ENCODE data around the gene SLC35E1. TPM values are rescaled to one million over a fixed set of nuclear protein-coding genes. Genes with fewer than 3 reads are reported as not detected.

SLC35E1 gene
- total RNA-seq, 2 donors from 2014 or later = 26.6 to 30.6 TPM

DNA sequence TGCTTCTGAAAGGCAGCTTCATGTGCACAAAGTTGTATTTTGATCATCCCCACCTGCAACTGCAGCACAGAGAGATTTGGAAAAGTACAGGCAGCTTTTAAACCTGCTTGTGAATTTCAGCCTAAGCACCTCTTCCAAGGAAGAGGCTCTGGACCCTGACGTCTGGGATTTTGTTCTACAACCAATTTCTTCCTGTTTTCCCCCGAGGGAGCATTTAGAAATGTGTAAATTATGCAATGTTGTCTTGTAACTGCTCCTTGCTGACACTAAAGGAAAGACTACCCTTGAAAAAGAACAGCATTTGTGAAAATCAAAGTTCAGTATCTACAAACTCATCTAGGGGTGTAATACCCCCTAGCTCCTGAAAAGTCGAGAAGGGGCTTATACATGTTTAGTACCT lies 40.4 kb upstream of the SLC35E1 start:
- no peak overlapping the region for H3K27ac Mint-ChIP-seq
- TF ChIP-seq, protein P1, sequence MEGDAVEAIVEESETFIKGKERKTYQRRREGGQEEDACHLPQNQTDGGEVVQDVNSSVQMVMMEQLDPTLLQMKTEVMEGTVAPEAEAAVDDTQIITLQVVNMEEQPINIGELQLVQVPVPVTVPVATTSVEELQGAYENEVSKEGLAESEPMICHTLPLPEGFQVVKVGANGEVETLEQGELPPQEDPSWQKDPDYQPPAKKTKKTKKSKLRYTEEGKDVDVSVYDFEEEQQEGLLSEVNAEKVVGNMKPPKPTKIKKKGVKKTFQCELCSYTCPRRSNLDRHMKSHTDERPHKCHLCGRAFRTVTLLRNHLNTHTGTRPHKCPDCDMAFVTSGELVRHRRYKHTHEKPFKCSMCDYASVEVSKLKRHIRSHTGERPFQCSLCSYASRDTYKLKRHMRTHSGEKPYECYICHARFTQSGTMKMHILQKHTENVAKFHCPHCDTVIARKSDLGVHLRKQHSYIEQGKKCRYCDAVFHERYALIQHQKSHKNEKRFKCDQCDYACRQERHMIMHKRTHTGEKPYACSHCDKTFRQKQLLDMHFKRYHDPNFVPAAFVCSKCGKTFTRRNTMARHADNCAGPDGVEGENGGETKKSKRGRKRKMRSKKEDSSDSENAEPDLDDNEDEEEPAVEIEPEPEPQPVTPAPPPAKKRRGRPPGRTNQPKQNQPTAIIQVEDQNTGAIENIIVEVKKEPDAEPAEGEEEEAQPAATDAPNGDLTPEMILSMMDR (conservative IDR thresholded peaks at IDR 0.05) = no peak
- Histone ChIP-seq H3K36me3 (ENCODE audit: control insufficient read depth, insufficient read depth, low read length) (no peaks in the 10 kb centered on the region), H3K4me3 (ENCODE audit: low read length) (no peak overlapping the region), H3K27ac (ENCODE audit: low read depth, low read length) (no peak overlapping the region), H3K4me1 (ENCODE audit: control insufficient read depth, insufficient read depth, low read length) (no peaks in the 10 kb centered on the region), H3K27me3 (ENCODE audit: control insufficient read depth, insufficient read depth, low read length, poor library complexity, severe bottlenecking) (no peaks in the 10 kb centered on the region), H3K9me3 (ENCODE audit: control insufficient read depth, low read length) (no peaks in the 10 kb centered on the region), H3K9ac (ENCODE audit: extremely low read depth, low read length, poor library complexity, severe bottlenecking) (no peak overlapping the region)
- peaks cover 21% of the 10 kb centered on the region for H3K4me1 Mint-ChIP-seq
- no peak for DNase-seq
- H3K27me3 Mint-ChIP-seq (ENCODE audit: insufficient read depth) = no peaks in the 10 kb centered on the region
- no peak overlapping the region for H3K4me3 Mint-ChIP-seq
- H3K36me3 Mint-ChIP-seq (ENCODE audit: low read depth) = no peaks in the 10 kb centered on the region
- H3K9me3 Mint-ChIP-seq = no peaks in the 10 kb centered on the region
- 88 to 100% methylated on average over 1 to 3 of the region's 3 CpGs for WGBS, 2 experiments (ENCODE audit: insufficient coverage in 1 of 2, insufficient read length in 1 of 2)

DNA sequence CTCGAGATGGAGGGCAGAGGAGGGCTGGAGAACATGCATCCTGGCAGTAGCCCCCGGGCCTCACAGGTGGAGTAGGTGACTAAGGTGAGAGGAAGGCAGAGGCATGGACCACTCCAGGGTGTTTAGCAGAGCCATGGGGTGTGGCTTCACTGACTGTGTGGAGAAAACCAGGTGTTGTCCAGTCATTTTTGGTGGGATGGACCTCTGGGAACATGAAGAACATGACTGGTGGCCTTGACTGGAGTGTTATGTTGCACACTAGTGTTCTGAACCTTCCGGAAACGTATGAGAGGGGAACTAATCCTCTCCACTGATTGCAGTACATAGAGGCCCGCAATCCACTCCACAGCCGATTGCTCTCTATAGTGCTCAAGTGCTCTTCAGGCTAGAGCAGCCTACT lies 38.9 kb upstream of the SLC35E1 start:
- Mint-ChIP-seq H3K27me3 (ENCODE audit: insufficient read depth) (no peaks in the 10 kb centered on the region), H3K9me3 (no peaks in the 10 kb centered on the region), H3K27ac (no peak overlapping the region), H3K36me3 (ENCODE audit: low read depth) (no peaks in the 10 kb centered on the region), H3K4me3 (no peak overlapping the region), H3K4me1 (peaks cover 13% of the 10 kb centered on the region)
- no peaks in the 10 kb centered on the region for H3K27me3 ChIP-seq (ENCODE audit: control insufficient read depth, insufficient read depth, low read length, poor library complexity, severe bottlenecking)
- H3K4me3 ChIP-seq (ENCODE audit: low read length) = no peak overlapping the region
- H3K9ac ChIP-seq (ENCODE audit: extremely low read depth, low read length, poor library complexity, severe bottlenecking) = no peak overlapping the region
- H3K27ac ChIP-seq (ENCODE audit: low read depth, low read length) = no peak overlapping the region
- DNase-seq = no peak
- no peaks in the 10 kb centered on the region for H3K9me3 ChIP-seq (ENCODE audit: control insufficient read depth, low read length)
- no peaks in the 10 kb centered on the region for H3K4me1 ChIP-seq (ENCODE audit: control insufficient read depth, insufficient read depth, low read length)
- no peaks in the 10 kb centered on the region for H3K36me3 ChIP-seq (ENCODE audit: control insufficient read depth, insufficient read depth, low read length)
- TF ChIP-seq, protein P1 (conservative IDR thresholded peaks at IDR 0.05) = no peak
- 93 to 100% methylated on average over 4 to 6 of the region's 6 CpGs for WGBS, 2 experiments (ENCODE audit: insufficient coverage in 1 of 2, insufficient read length in 1 of 2)

DNA sequence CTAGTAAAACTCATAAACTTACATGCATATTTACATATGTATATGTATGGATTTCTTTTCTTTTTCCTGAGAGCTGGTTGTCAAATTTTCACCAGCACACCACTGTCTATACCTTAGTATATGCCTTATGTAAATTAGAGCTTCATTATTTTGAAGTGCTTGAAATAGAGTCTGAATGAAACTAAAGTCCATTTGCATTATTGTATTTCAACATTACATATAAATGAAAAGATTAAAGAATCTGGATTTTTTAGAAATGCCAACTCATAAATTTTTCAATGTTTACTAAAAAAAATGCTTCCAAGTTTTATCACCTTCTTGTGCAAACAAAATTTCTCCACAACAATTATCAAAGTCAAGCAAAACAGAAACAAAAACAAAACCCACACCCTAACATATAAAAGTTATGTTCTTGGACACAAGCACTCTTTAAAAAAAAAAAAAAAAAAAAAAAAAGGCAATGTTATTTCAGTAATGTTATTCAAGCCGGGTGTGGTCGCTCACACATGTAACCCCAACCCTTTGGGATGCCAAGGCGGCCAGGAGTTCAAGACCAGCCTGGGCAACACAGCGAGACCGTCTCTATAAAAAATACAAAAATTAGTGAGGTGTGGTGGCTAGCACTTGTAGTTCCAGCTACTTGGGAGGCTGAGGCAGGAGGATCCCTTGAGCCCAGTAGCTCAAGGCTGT lies 37.4 kb upstream of the SLC35E1 start:
- no peaks in the 10 kb centered on the region for H3K4me1 ChIP-seq (ENCODE audit: control insufficient read depth, insufficient read depth, low read length)
- no peak for DNase-seq
- no peaks in the 10 kb centered on the region for H3K9me3 Mint-ChIP-seq
- H3K27me3 Mint-ChIP-seq (ENCODE audit: insufficient read depth) = no peaks in the 10 kb centered on the region
- H3K36me3 Mint-ChIP-seq (ENCODE audit: low read depth) = no peaks in the 10 kb centered on the region
- peaks cover 5% of the 10 kb centered on the region for H3K36me3 ChIP-seq (ENCODE audit: control insufficient read depth, insufficient read depth, low read length)
- no peak overlapping the region for H3K27ac Mint-ChIP-seq
- TF ChIP-seq, protein P1 (conservative IDR thresholded peaks at IDR 0.05) = no peak
- no peaks in the 10 kb centered on the region for H3K27me3 ChIP-seq (ENCODE audit: control insufficient read depth, insufficient read depth, low read length, poor library complexity, severe bottlenecking)
- H3K4me1 Mint-ChIP-seq = peaks cover 7% of the 10 kb centered on the region
- no peak overlapping the region for H3K4me3 Mint-ChIP-seq
- H3K4me3 ChIP-seq (ENCODE audit: low read length) = no peak overlapping the region
- no peak overlapping the region for H3K27ac ChIP-seq (ENCODE audit: low read depth, low read length)
- no peaks in the 10 kb centered on the region for H3K9me3 ChIP-seq (ENCODE audit: control insufficient read depth, low read length)
- no peak overlapping the region for H3K9ac ChIP-seq (ENCODE audit: extremely low read depth, low read length, poor library complexity, severe bottlenecking)
- WGBS, 2 experiments (ENCODE audit: insufficient coverage in 1 of 2, insufficient read length in 1 of 2) = 94 to 100% methylated on average over 3 to 5 of the region's 5 CpGs
